IPS-20b (cell line): ENCODE results near the gene TMPRSS12.
"Not testable (repeated sequence)": the region's sequence is repeated elsewhere in the genome, so short reads cannot be mapped to it uniquely, and the experiment has no call there.

Source experiments
- H3K27ac ChIP-seq: one replicate; pipeline ENCODE4 v1.5.1; 2013; ENCODE audit warnings: low read length
- H3K27me3 ChIP-seq: 2 replicates; pipeline ENCODE4 v1.6.1; 2013; ENCODE audit warnings: mild to moderate bottlenecking, low read length, inconsistent platforms; ENCODE audit not compliant: insufficient read depth
- H3K36me3 ChIP-seq: 2 replicates; pipeline ENCODE4 v1.6.1; 2013; ENCODE audit warnings: low read depth, mild to moderate bottlenecking, inconsistent platforms, low read length, moderate library complexity; ENCODE audit not compliant: insufficient read depth
- H3K4me1 ChIP-seq: 2 replicates; pipeline ENCODE4 v1.6.1; 2013; ENCODE audit warnings: mild to moderate bottlenecking, control low read depth, inconsistent platforms, low read length, moderate library complexity; ENCODE audit not compliant: insufficient read depth
- H3K4me3 ChIP-seq: 2 replicates; pipeline ENCODE4 v1.5.1; 2013; ENCODE audit warnings: mild to moderate bottlenecking, low read length, inconsistent platforms
- H3K9ac ChIP-seq: 2 replicates; pipeline ENCODE4 v1.6.1; 2013; ENCODE audit warnings: low read depth, mild to moderate bottlenecking, inconsistent platforms, low read length, moderate library complexity
- H3K9me3 ChIP-seq: 2 replicates; pipeline ENCODE4 v1.6.1; 2013; ENCODE audit warnings: mild to moderate bottlenecking, low read depth, low read length, inconsistent platforms; ENCODE audit not compliant: insufficient read depth

TMPRSS12 gene

DNA sequence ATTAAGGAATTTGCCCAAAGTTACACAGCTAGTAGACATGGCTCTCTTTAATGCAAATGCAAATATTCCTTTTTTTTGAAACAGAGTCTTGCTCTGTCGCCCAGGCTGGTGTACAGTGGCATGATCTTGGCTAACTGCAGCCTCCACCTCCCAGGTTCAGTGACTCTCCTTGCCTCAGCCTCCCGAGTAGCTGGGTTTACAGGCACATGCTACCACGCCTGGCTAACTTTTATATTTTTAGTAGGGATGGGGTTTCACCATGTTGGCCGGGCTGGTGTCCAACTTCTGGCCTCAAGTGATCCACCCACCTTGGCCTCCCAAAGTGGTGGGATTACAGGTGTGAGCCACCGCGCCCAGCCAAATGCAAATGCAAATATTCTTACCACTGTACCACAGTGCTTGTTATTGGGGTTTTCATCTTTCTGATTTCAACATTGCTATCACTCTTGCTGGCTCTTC is 85.1 kb downstream of the TMPRSS12 start:
- Histone ChIP-seq H3K9me3 (no peaks in the 10 kb centered on the region), H3K27ac (no peak overlapping the region), H3K4me1 (peaks cover 16% of the 10 kb centered on the region; the same call in 1 of the 2 replicates), H3K36me3 (no peaks in the 10 kb centered on the region), H3K27me3 (no peaks in the 10 kb centered on the region), H3K4me3 (no peak overlapping the region; the same call in 1 of the 2 replicates), H3K9ac (no peak overlapping the region)

DNA sequence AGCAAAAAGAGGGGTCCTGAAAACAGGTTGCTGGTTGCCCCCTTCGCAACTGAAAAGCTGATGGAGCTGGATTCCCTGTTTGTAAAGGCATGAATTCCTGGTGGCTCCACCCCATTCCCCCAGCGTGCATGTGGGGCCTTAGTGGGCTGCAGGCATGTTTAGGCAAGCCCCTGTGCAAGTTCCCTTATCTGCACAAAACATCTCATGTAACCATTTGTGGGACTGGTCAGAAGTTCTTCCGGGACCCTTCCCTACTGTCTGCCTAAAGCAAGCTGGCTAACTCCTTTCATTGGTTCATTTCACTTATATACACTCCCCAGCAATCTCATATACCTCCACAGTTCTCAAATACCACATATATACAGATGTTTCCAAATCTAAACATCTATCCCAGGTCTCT is 85.7 kb downstream of the TMPRSS12 start:
- peak overlapping the region; percentile 27; the same call in 1 of the 2 replicates for H3K4me3 ChIP-seq
- H3K9me3 ChIP-seq = no peaks in the 10 kb centered on the region
- H3K27ac ChIP-seq = no peak overlapping the region
- H3K27me3 ChIP-seq = no peaks in the 10 kb centered on the region
- H3K36me3 ChIP-seq = no peaks in the 10 kb centered on the region
- H3K9ac ChIP-seq = no peak overlapping the region
- H3K4me1 ChIP-seq = peaks cover 11% of the 10 kb centered on the region; the same call in 1 of the 2 replicates

DNA sequence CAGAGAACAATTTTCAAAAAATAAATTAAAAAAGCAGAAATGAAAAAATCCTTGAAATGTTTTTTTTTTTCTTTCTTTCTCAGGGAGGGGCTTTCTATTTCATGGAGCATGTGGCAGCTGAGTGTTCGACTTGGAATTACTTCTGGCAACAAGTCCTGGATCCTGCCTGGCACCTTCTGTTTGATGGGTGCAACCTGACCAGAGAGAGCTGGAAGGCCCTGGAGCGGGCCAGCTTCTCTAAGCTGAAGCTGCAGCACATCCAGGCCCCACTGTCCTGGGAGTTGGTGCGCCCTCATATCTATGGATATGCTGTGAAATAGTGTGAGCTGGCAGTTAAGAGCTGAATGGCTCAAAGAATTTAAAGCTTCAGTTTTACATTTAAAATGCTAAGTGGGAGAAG is 87.1 kb downstream of the TMPRSS12 start:
- Histone ChIP-seq H3K36me3 (no peaks in the 10 kb centered on the region), H3K9me3 (no peaks in the 10 kb centered on the region), H3K27me3 (no peaks in the 10 kb centered on the region), H3K4me1 (peaks cover 11% of the 10 kb centered on the region; the same call in 1 of the 2 replicates), H3K4me3 (no peak overlapping the region), H3K27ac (no peak overlapping the region), H3K9ac (no peak overlapping the region)

DNA sequence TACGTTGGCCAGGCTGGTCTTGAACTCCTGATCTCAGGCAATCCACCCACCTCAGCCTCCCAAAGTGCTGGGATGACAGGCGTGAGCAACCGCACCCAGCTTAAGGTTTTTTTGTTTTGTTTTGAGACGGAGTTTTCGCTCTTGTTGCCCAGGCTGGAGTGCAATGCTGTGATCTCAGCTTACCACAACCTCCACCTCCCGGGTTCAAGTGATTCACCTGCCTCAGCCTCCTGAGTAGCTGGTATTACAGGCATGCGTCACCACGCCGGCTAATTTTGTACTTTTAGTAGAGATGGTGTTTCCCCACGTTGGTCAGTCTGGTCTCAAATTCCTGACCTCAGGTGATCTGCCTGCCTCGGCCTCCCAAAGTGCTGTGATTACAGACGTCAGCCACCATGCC is 87.8 kb downstream of the TMPRSS12 start:
- not testable (repeated sequence) for H3K36me3 ChIP-seq, H3K4me1 ChIP-seq, H3K27me3 ChIP-seq, H3K27ac ChIP-seq, H3K9ac ChIP-seq, H3K9me3 ChIP-seq, H3K4me3 ChIP-seq

DNA sequence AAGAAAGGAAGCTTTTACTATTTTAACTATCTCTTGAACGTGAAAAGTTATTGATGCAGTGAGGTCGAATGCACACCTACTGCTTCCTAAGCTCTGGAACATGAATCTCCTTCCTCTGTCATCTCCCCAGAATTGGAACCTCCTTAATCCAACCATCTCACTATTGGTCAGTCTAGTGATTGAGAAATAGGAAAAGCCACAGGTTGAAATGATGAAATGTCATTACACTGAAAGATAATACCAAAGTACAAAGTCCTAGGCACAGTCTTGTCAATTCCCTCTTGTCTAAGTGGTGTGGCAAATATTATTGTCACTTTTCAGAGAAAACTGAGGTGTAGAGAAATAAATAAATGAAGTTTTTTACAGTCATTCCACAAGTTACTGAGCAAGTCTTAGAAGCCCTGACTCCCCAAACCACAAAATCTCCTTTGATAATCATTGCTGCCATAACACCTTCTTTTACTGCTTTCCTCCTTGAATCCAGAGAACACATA is 90.1 kb downstream of the TMPRSS12 start:
- Histone ChIP-seq H3K4me3 (no peak overlapping the region), H3K36me3 (no peaks in the 10 kb centered on the region), H3K9me3 (no peaks in the 10 kb centered on the region), H3K27ac (no peak overlapping the region), H3K4me1 (0 out of 2 replicates have a peak, but pooled peaks cover 6% of the 10 kb centered on the region), H3K27me3 (no peaks in the 10 kb centered on the region), H3K9ac (no peak overlapping the region)

DNA sequence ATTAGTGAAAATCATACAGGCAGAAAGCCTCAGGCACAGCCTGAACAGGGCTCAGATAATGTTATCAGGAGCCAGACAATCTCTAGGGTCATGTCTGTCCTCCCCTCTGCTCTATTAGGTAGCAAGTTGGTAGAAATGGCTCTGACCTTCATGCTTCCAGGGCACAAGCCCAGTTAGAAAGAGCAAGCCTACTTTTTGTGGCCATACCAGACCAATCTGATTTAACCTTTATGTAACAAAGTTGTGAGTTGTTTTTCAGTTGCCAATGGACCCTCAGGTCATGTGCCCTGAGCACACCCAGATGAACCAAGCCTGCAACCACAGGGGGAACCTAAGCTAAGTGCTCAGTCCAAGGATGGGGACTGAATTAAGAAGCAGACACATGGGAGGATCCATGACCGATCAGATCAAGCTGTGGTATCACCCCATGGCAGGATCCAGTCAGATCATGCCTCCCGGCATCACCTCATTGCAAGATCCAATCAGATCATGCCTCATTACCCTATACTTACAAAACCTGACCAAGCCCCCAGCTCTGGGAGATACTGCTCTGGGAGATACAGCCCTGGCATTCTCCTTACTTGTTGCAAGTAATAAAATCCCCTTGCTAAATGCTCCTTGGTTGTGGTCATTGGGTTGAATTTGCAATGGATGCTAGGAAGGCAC is 90.9 kb downstream of the TMPRSS12 start:
- Histone ChIP-seq H3K9ac (no peak overlapping the region; the same call in 1 of the 2 replicates), H3K27ac (no peak overlapping the region), H3K36me3 (no peaks in the 10 kb centered on the region), H3K4me1 (0 out of 2 replicates have a peak, but pooled peaks cover 6% of the 10 kb centered on the region), H3K9me3 (no peaks in the 10 kb centered on the region), H3K4me3 (no peak overlapping the region), H3K27me3 (no peaks in the 10 kb centered on the region)

DNA sequence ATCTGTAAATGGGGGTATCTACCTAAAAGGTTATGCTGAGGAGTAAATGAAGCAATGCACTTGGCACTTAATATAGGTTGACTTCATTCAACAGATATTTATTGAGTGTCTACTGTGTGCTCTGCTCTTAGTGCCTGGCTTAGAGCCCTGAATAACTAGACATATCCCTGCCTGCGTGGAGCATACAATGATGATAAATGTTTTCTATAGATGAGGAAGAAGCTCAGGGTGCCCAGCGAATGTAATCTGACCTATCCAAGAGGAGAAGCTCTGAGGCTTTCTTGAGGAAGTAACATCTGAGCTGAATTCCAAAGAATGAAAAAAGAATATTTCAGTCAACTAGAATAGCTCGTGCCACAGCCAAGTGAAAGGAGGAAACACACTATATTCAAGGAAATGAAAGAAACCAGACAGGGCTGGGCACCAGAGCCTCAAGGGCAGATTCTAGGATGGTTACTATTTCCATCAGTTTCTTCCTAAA is 91.7 kb downstream of the TMPRSS12 start:
- H3K9me3 ChIP-seq = no peaks in the 10 kb centered on the region
- H3K27me3 ChIP-seq = no peaks in the 10 kb centered on the region
- no peaks in the 10 kb centered on the region for H3K36me3 ChIP-seq
- H3K27ac ChIP-seq = no peak overlapping the region
- 0 out of 2 replicates have a peak, but pooled peaks cover 6% of the 10 kb centered on the region for H3K4me1 ChIP-seq
- no peak overlapping the region for H3K4me3 ChIP-seq
- no peak overlapping the region for H3K9ac ChIP-seq

DNA sequence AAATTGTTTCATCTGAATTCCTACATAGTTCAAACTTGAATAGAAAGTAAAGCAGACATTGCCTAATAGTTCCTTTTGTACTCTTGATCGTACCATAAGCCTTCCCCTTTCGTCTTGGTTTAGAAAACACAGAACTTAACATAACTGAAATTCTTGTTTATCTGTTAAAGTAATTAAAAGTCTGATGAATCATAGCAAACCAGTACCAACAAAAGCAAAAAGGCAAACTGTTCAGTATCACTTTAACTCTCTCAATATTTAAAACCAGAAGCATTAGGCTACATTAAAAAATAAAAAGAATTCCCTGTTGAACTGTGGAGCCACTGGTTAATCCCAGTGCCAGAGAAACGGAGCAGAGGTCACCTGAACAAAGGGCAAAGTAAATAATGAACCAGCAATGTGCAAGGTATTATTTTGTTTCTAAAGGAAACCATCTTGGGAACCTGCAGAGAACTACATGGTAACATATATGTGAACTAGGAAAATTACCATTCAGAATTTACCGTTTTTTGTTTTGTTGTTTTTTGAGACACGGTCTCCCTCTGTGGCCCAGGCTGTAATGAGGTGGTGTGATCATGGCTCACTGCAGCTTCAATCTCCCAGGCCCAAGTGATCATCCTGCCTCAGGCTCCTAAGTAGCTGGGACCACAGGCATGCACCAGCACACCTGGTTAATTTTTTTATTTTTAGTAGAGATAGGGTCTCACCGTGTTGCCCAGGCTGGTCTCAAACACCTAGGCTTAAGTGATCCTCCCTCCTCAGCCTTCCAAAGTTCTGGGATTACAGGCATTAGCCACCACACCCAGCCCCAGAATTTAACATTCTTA is 92.5 kb downstream of the TMPRSS12 start:
- Histone ChIP-seq H3K4me3 (no peak overlapping the region), H3K27ac (no peak overlapping the region), H3K9ac (no peak overlapping the region), H3K9me3 (no peaks in the 10 kb centered on the region), H3K4me1 (0 out of 2 replicates have a peak, but pooled peaks cover 6% of the 10 kb centered on the region), H3K36me3 (no peaks in the 10 kb centered on the region), H3K27me3 (no peaks in the 10 kb centered on the region)

DNA sequence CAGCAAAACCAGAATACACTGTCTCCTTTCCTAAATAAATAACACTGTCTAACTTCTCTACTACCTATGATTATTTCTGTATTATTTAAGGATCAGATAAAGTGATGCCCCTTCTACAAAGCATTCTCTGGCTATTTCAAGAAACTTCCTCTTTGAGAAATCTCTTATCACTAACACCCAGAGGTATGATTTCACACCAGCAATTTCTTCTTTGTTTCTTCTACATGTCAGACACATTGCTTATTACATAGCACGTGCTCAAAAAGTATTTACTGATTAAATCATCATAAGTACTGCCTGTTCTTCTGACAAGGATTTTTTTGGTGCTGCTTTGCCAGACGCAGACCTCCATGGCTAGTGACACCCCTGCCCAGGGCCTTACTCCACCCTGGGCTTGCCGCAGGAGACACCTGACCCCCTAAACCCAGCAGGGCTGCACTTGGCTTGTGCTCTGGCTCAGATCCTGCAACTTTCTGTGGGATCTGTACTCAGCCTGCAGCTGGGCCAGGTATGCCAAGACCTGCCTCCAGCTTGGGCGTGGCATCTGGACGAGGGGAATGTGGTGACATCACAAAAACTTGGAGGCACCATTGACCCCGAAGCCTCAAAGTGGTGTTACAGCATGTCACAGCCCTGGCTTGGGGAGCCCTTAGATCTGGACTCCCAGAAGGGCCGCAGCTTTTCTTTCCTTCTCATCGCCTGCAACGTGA is 94.2 kb downstream of the TMPRSS12 start:
- Histone ChIP-seq H3K9me3 (no peaks in the 10 kb centered on the region), H3K4me1 (0 out of 2 replicates have a peak, but pooled peaks cover 6% of the 10 kb centered on the region), H3K36me3 (no peaks in the 10 kb centered on the region), H3K4me3 (no peak overlapping the region), H3K9ac (no peak overlapping the region), H3K27me3 (no peaks in the 10 kb centered on the region), H3K27ac (no peak overlapping the region)
